Caco-2 (cell line): ENCODE measurements around the gene GID8. TPM values are rescaled to one million over a fixed set of nuclear protein-coding genes. Genes with fewer than 3 reads are reported as not detected.

Experiments
- BruUV-seq: library from RNA; stranded (reverse); fragments of 400-500 nt; replicated peaks from 2 replicates; lab custom pipeline; 2021; lab: Mats Ljungman, UMichigan
- CTCF ChIA-PET: fragments of 300-600 bp; sonication (Branson Sonifier 250); formaldehyde crosslinking; loops from one replicate; lab custom pipeline; 2022; ENCODE audit warnings: antibody characterized with exemption; lab: Charles Lee
- POLR2A ChIA-PET: fragments of 300-600 bp; sonication (Branson Sonifier 250); formaldehyde crosslinking; loops from one replicate; lab custom pipeline; 2022; ENCODE audit warnings: antibody characterized with exemption; lab: Charles Lee
- DNase-seq, 2 experiments: peaks; one replicate each; pipeline versions ENCODE4 v3.0.0 to v3.0.0-alpha.2; 2020 to 2022
- H3K27me3 ChIP-seq: replicated peaks from 2 replicates; pipeline ENCODE4 v1.6.0; 2011; ENCODE audit warnings: low read length; ENCODE audit not compliant: control insufficient read depth, insufficient read depth
- H3K36me3 ChIP-seq: 2 replicates; pipeline ENCODE4 v1.5.1; 2011; ENCODE audit warnings: low read length; ENCODE audit not compliant: control insufficient read depth, insufficient read depth
- H3K4me1 ChIP-seq: fragments of 250-450 bp; sonication (Bioruptor Pico); 2 replicates; pipeline ENCODE4 v1.5.1; 2020; ENCODE audit warnings: mild to moderate bottlenecking
- H3K4me3 ChIP-seq: 2 replicates; pipeline ENCODE4 v1.5.1; 2011; ENCODE audit warnings: low read depth, mild to moderate bottlenecking, control low read depth, low read length
- H3K9me3 ChIP-seq: fragments of 250-450 bp; sonication (Bioruptor Pico); 2 replicates; pipeline ENCODE4 v1.5.1; 2020; ENCODE audit warnings: mild to moderate bottlenecking, moderate library complexity
- H3K27ac Mint-ChIP-seq: one replicate; pipeline ENCODE4 v1.8.0; 2022; ENCODE audit warnings: mixed read lengths; ENCODE audit not compliant: unreplicated experiment
- H3K27me3 Mint-ChIP-seq: one replicate; pipeline ENCODE4 v1.8.0; 2022; ENCODE audit warnings: mixed read lengths; ENCODE audit not compliant: insufficient read depth, unreplicated experiment
- H3K36me3 Mint-ChIP-seq: one replicate; pipeline ENCODE4 v1.8.0; 2022; ENCODE audit warnings: mild to moderate bottlenecking, mixed read lengths; ENCODE audit not compliant: insufficient read depth, unreplicated experiment
- H3K4me1 Mint-ChIP-seq: one replicate; pipeline ENCODE4 v1.8.0; 2022; ENCODE audit warnings: low read depth, mixed read lengths; ENCODE audit not compliant: unreplicated experiment
- H3K4me3 Mint-ChIP-seq: one replicate; pipeline ENCODE4 v1.8.0; 2022; ENCODE audit warnings: mild to moderate bottlenecking, moderate library complexity, mixed read lengths; ENCODE audit not compliant: unreplicated experiment
- H3K9me3 Mint-ChIP-seq: one replicate; pipeline ENCODE4 v1.8.0; 2022; ENCODE audit warnings: mixed read lengths; ENCODE audit not compliant: unreplicated experiment
- CTCF ChIP-seq, 2 experiments: fragments of 200-600 bp in 1 of 2; IDR thresholded peaks; 1 replicate in 1 of 2; 2 replicates in 1 of 2; pipeline versions ENCODE4 v1.5.1 to v1.8.0; 2011 to 2022; ENCODE audit warnings: antibody characterized with exemption in 1 of 2, control low read depth in 1 of 2, inconsistent platforms in 1 of 2, low read depth in 1 of 2, low read length in 1 of 2, mild to moderate bottlenecking in 1 of 2, moderate library complexity in 1 of 2; ENCODE audit not compliant: insufficient read depth in 1 of 2, severe bottlenecking in 1 of 2, unreplicated experiment in 1 of 2
- intact Hi-C: fragments of 100-400 bp; cut with micrococcal nuclease; formaldehyde crosslinking; loops from one replicate; pipeline ENCODE4 v1.10.0; 2022; ENCODE audit not compliant: unreplicated experiment
- total RNA-seq: library from RNA; stranded (reverse); gene quantifications from 2 replicates; pipeline ENCODE4 v1.2.3, GENCODE V29; 2022

Gene GID8
- total RNA-seq, 1 experiment from 2014 or later = 133 TPM

GRCh38 chr20:62946918-62947317 lies 9.0 kb downstream of the GID8 start:
- Histone ChIP-seq H3K9me3 (no peaks in the 10 kb centered on the region), H3K36me3 (peaks cover 29% of the 10 kb centered on the region), H3K4me3 (no peak overlapping the region), H3K4me1 (peaks cover 7% of the 10 kb centered on the region), H3K27me3 (no peaks in the 10 kb centered on the region)
- no peak for TF ChIP-seq CTCF (IDR thresholded peaks at IDR 0.05; ENCODE audit: insufficient read depth in 1 of 2, low read depth in 1 of 2, low read length in 1 of 2, severe bottlenecking in 1 of 2, unreplicated experiment in 1 of 2)
- H3K9me3 Mint-ChIP-seq = peaks cover 14% of the 10 kb centered on the region
- intact Hi-C loops = no loop called here
- H3K4me3 Mint-ChIP-seq = no peak overlapping the region
- peaks cover 100% of the 10 kb centered on the region for H3K36me3 Mint-ChIP-seq
- ChIA-PET CTCF (interaction anchor here (0.6 to 1.0 kb wide), 2 partner anchors 46 to 124 kb away, joined by 3 read pairs; no protein-coding TSS in a partner anchor), POLR2A (no interaction called here)
- no peaks in the 10 kb centered on the region for H3K27me3 Mint-ChIP-seq
- DNase-seq = peak in 1 of 2 experiments; percentile 38
- no peak overlapping the region for H3K27ac Mint-ChIP-seq
- BruUV-seq = no TSS peak
- no peaks in the 10 kb centered on the region for H3K4me1 Mint-ChIP-seq

- Mint-ChIP-seq H3K9me3 (peaks cover 14% of the 10 kb centered on the region), H3K36me3 (peaks cover 98% of the 10 kb centered on the region), H3K4me1 (peaks cover 5% of the 10 kb centered on the region), H3K4me3 (no peak overlapping the region), H3K27me3 (no peaks in the 10 kb centered on the region), H3K27ac (no peak overlapping the region)
- Histone ChIP-seq H3K4me1 (peaks cover 11% of the 10 kb centered on the region), H3K36me3 (peaks cover 29% of the 10 kb centered on the region), H3K9me3 (no peaks in the 10 kb centered on the region), H3K4me3 (no peak overlapping the region), H3K27me3 (no peaks in the 10 kb centered on the region)
- ChIA-PET CTCF (interaction anchor here (0.6 to 1.0 kb wide), 2 partner anchors 47 to 125 kb away, joined by 3 read pairs; no protein-coding TSS in a partner anchor), POLR2A (interaction anchor here (0.6 to 0.9 kb wide), 3 partner anchors 9 to 61 kb away, joined by 3 to 5 read pairs (median 4); partner anchors contain the start of gene GID8)
- intact Hi-C loops = no loop called here
- DNase-seq = peak in 1 of 2 experiments; percentile 22
- TF ChIP-seq CTCF (IDR thresholded peaks at IDR 0.05; ENCODE audit: insufficient read depth in 1 of 2, low read depth in 1 of 2, low read length in 1 of 2, severe bottlenecking in 1 of 2, unreplicated experiment in 1 of 2) = no peak
- BruUV-seq = no TSS peak
Measured at GRCh38 chr20:62947532-62948300, 9.8 kb downstream of the GID8 start.

- Histone ChIP-seq H3K4me3 (no peak overlapping the region), H3K4me1 (peaks cover 25% of the 10 kb centered on the region), H3K27me3 (no peaks in the 10 kb centered on the region), H3K9me3 (no peaks in the 10 kb centered on the region), H3K36me3 (peaks cover 25% of the 10 kb centered on the region)
- peaks cover 14% of the 10 kb centered on the region for H3K4me1 Mint-ChIP-seq
- intact Hi-C loops = no loop called here
- peak in 1 of 2 experiments; percentile 27 for DNase-seq
- TF ChIP-seq CTCF (IDR thresholded peaks at IDR 0.05; ENCODE audit: insufficient read depth in 1 of 2, low read depth in 1 of 2, low read length in 1 of 2, severe bottlenecking in 1 of 2, unreplicated experiment in 1 of 2) = no peak
- CTCF ChIA-PET = interaction anchor here (1.2 kb wide), 1 partner anchor 23 kb away, joined by 3 read pairs; no protein-coding TSS in a partner anchor
- peaks cover 93% of the 10 kb centered on the region for H3K36me3 Mint-ChIP-seq
- no peak overlapping the region for H3K4me3 Mint-ChIP-seq
- POLR2A ChIA-PET = interaction anchor here (1.2 kb wide), 1 partner anchor 12 kb away, joined by 9 read pairs; the partner anchor contains the start of gene GID8
- H3K27me3 Mint-ChIP-seq = no peaks in the 10 kb centered on the region
- no TSS peak for BruUV-seq
- H3K9me3 Mint-ChIP-seq = peaks cover 14% of the 10 kb centered on the region
- H3K27ac Mint-ChIP-seq = peak overlapping the region; percentile 50
Measured at GRCh38 chr20:62949153-62949821, 11.3 kb downstream of the GID8 start.
